Measurements from ENCODE around the gene IRAK3. TPM values are rescaled to one million over a fixed set of nuclear protein-coding genes. Genes with fewer than 3 reads are reported as not detected.
"Not testable (repeated sequence)": the region's sequence is repeated elsewhere in the genome, so short reads cannot be mapped to it uniquely, and the experiment has no call there.

IRAK3 gene
- total RNA-seq, 4 donors from 2014 or later, result 1.5 to 14.1 (median 7.7) TPM

DNA sequence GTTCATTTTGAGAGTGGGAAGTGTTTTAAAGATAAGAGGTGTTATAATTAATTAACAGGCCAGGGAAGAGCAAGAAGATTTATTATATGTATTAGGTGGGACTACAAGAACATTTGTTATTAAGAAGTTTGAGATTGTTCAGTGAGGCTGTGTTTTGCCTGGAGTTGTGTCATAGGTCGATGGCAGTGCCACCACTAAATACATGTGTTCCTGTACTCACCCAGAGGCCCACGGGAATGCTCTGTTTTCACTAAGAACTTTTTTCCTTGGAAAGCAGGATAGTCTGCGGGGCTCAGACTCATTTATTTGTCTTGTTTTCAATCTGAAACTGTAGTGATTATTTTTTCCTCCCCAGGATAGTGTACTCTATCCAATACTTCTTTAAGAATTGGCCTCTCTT is 10.1 kb downstream of the IRAK3 start:
- 68 to 81% methylated on average over 3 of the region's 3 CpGs for WGBS, 2 donors
- peaks cover 0 to 5% (median 0%) of the 10 kb centered on the region in 3 donors for H3K9me3 ChIP-seq
- no peaks in the 10 kb centered on the region for H3K27me3 ChIP-seq
- H3K27ac ChIP-seq, result no peak overlapping the region
- DNase-seq, result no peak
- peaks cover 0 to 28% (median 0%) of the 10 kb centered on the region in 3 donors for H3K4me1 ChIP-seq
- intact Hi-C loops (cut with DNase I), result no loop called here
- H3K4me3 ChIP-seq, result no peak overlapping the region
- TF ChIP-seq, protein P1, sequence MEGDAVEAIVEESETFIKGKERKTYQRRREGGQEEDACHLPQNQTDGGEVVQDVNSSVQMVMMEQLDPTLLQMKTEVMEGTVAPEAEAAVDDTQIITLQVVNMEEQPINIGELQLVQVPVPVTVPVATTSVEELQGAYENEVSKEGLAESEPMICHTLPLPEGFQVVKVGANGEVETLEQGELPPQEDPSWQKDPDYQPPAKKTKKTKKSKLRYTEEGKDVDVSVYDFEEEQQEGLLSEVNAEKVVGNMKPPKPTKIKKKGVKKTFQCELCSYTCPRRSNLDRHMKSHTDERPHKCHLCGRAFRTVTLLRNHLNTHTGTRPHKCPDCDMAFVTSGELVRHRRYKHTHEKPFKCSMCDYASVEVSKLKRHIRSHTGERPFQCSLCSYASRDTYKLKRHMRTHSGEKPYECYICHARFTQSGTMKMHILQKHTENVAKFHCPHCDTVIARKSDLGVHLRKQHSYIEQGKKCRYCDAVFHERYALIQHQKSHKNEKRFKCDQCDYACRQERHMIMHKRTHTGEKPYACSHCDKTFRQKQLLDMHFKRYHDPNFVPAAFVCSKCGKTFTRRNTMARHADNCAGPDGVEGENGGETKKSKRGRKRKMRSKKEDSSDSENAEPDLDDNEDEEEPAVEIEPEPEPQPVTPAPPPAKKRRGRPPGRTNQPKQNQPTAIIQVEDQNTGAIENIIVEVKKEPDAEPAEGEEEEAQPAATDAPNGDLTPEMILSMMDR (IDR thresholded peaks at IDR 0.05), result no peak
- no peak for TF ChIP-seq POLR2A (IDR thresholded peaks at IDR 0.05)
- H3K36me3 ChIP-seq, result no peaks in the 10 kb centered on the region

DNA sequence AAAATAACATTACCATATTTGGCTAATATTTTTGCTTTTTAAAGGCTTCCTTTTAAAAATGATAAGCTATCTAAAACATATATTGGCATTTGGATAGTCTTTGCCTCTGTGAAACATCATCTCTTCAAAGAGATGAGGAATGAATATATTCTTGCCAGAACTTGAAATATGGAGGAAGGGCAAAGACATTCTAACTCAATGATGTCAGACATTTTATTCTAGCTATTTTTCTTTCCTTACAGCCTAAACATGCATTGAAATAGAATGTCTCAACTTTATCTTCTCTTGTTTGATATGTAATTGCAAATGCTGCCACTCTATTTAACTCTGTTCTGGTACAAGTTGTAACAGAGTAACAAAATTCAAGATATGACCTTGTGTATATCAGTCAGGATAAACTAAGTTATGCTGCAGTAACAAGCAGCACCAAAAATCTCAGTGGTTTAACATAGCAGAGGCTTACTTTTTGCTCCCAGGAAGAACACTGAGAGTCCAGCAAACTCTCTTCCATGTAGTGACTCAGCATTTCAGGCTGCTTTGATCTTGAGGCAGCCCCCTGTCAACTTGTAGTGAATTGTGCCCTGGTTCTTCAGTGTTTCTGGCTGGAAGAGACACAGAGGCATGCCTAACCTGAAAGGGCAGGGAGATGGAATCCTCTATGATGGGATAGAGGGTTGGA is 11.0 kb downstream of the IRAK3 start:
- Histone ChIP-seq H3K4me3 (no peak overlapping the region), H3K9me3 (peaks cover 0 to 5% (median 0%) of the 10 kb centered on the region in 3 donors), H3K27ac (no peak overlapping the region), H3K4me1 (peaks cover 0 to 28% (median 0%) of the 10 kb centered on the region in 3 donors), H3K27me3 (no peaks in the 10 kb centered on the region), H3K36me3 (no peaks in the 10 kb centered on the region)
- no peak for DNase-seq
- intact Hi-C loops (cut with DNase I), result no loop called here
- TF ChIP-seq, protein P1 (IDR thresholded peaks at IDR 0.05), result no peak
- TF ChIP-seq POLR2A (IDR thresholded peaks at IDR 0.05), result no peak

DNA sequence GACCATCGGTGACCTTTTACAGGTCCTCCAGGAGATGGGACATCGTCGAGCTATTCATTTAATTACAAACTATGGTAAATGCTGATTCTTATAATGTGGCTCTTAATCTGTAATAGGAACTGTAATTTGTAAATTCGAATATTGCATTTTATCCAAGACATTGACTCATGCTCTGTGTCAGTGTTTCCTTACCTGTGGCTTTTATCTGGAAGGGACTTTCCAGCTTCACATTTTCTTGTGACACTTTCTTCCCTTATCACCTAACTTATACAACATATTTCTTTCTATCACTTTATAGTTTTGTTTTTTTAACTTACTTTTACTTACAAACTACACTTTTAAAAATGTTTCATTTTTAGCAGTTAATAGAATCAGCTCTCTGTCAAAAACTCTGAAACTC is 14.8 kb downstream of the IRAK3 start:
- Histone ChIP-seq H3K4me1 (no peaks in the 10 kb centered on the region), H3K4me3 (no peak overlapping the region), H3K27me3 (no peaks in the 10 kb centered on the region), H3K36me3 (no peaks in the 10 kb centered on the region), H3K27ac (no peak overlapping the region), H3K9me3 (peaks cover 0 to 5% (median 0%) of the 10 kb centered on the region in 3 donors)
- no peak for TF ChIP-seq POLR2A (IDR thresholded peaks at IDR 0.05)
- TF ChIP-seq, protein P1 (IDR thresholded peaks at IDR 0.05), result no peak
- intact Hi-C loops (cut with DNase I), result no loop called here
- WGBS, 2 donors, result 69 to 71% methylated on average over 4 of the region's 4 CpGs
- DNase-seq, result no peak

DNA sequence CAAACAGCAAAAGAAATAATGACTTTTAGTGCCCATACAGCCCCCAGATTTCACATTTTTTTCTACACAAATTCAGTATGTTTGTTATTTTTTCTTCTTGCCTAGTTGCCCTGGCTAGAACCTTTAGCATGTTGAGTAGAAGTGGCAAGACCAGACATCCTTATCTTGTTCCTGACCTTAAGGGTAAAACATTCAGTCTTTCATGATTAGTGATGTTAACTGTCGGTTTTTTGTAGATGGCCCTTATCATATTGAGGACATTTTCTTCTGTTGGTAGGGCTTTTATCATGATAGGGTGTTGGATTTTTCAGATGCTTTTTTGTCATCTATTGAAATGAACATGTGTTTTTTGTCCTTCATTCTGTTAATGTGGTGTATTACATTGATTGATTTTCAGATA is 17.1 kb downstream of the IRAK3 start:
- intact Hi-C loops (cut with DNase I), result no loop called here
- WGBS, 2 donors, result 76 to 85% methylated on average over 1 of the region's 1 CpG
- TF ChIP-seq POLR2A (IDR thresholded peaks at IDR 0.05), result no peak
- TF ChIP-seq, protein P1 (IDR thresholded peaks at IDR 0.05), result no peak
- Histone ChIP-seq H3K4me1 (no peaks in the 10 kb centered on the region), H3K9me3 (no peaks in the 10 kb centered on the region), H3K4me3 (no peak overlapping the region), H3K27me3 (no peaks in the 10 kb centered on the region), H3K36me3 (no peaks in the 10 kb centered on the region), H3K27ac (no peak overlapping the region)
- DNase-seq, result no peak

DNA sequence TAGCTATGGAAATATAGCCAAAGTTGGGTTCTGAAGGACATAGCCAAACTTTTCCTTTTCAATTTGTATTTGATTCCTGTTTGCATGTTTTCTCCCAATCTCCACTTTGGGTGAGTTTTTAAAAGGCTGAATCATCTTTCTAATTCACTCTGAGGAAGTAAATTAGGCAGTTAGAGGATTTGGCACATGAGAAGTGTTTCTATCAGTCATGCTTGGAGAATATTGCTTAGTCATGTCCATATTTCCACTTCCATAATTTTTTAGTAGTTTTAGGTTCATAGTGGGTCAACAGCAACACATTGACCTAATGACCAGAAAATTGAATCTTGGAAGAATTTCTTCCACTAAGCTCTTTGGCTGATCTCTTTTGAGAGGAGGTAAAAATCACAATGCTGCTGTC is 21.8 kb downstream of the IRAK3 start:
- Histone ChIP-seq H3K27ac (no peak overlapping the region), H3K36me3 (peaks cover 0 to 7% (median 0%) of the 10 kb centered on the region in 3 donors), H3K4me3 (no peak overlapping the region), H3K27me3 (no peaks in the 10 kb centered on the region), H3K9me3 (no peaks in the 10 kb centered on the region), H3K4me1 (no peaks in the 10 kb centered on the region)
- no peak for DNase-seq
- intact Hi-C loops (cut with DNase I), result no loop called here
- TF ChIP-seq, protein P1 (IDR thresholded peaks at IDR 0.05), result no peak
- no peak for TF ChIP-seq POLR2A (IDR thresholded peaks at IDR 0.05)

DNA sequence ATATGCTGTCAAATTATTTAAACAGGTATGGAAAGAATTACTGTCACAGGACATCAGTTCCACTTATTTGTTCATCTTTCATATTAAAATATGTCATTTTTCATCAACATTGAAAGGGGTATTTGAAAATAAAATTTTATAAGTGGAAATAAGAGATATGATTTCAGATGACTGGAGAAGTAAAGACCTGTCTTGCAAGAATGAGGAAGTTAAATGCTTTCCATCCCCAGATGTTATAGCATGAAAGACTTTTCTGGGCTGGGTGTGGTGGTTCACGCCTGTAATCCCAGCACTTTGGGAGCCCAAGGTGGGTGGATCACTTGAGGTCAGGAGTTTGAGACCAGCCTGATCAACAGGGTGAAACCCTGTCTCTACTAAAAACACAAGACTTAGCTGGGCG is 22.6 kb downstream of the IRAK3 start:
- DNase-seq; H3K36me3 ChIP-seq; H3K4me1 ChIP-seq; H3K4me3 ChIP-seq; H3K27me3 ChIP-seq; intact Hi-C loops (cut with DNase I); H3K27ac ChIP-seq; H3K9me3 ChIP-seq: not testable (repeated sequence)
- WGBS, 2 donors, result 60 to 85% methylated on average over 2 of the region's 2 CpGs

DNA sequence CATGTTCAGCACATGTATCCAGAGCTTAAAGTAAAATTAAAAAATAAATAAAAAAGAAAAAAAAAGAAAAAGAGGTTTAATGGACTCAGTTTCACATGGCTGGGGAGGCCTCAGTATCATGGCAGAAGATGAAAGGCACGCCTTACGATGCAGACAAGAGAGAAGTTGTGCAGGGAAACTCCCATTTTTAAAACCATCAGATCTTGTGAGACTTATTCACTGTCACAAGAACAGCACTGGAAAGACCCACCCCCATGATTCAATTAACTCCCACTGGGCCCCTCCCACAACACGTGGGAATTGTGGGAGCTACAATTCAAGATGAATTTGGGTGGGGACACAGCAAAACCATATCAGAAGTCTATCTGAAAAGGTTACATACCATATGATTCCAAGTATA is 24.0 kb downstream of the IRAK3 start:
- intact Hi-C loops (cut with DNase I); H3K9me3 ChIP-seq; H3K4me3 ChIP-seq; H3K27ac ChIP-seq; H3K36me3 ChIP-seq; H3K27me3 ChIP-seq; H3K4me1 ChIP-seq; DNase-seq: not testable (repeated sequence)
- 63 to 92% methylated on average over 2 to 3 of the region's 3 CpGs for WGBS, 2 donors
